ENCODE data around the gene ITPR2. TPM values are rescaled to one million over a fixed set of nuclear protein-coding genes. Genes with fewer than 3 reads are reported as not detected.

Gene ITPR2
- total and polyA plus RNA-seq, 2 experiments from 2014 or later: 5.0 to 9.1 TPM

DNA sequence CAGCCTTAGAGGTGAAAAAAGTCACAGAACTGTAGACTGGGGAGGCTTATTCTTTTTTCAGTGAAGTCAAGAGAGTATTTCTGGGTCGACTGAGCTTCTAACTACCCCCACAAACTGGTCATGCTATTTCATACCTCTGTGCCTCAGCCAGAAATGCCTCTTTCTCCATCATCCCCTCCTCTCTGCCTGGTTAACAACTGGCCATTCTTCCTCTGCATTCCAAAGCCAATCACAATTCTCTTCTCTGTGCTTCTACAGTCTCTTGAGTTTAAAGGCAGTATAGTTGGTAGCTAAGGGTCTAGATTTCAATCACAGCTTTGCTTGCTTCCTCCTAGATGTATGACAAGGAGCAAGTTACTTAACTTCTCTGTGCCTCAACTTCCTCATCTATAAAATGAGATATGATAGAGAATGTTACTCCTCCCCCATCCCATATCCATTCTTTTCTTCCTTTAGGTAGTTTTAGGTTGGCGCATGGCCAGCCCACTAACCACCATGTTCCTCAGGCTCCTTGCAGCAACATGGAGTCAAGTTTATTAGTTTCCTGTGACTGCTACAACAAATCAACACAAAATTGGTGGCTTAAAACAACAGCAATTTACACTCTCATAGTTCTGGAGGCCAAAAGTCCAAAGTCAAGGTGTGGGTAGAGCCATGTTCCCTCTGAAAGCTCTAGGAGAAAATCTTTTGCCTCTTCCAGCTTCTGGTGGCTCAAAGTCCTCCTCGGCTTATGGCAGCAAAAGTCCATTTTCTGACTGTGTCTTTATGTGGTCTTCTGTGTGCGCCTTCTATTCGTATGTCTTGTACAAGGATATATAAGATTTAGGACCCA is 62.5 kb downstream of the ITPR2 start:
- in situ Hi-C loops (cut with MboI): no loop called here
- no peaks in the 10 kb centered on the region for H3K27me3 ChIP-seq (replicated peaks; ENCODE audit: insufficient read depth)
- H3K4me1 ChIP-seq (ENCODE audit: insufficient read depth): no peaks in the 10 kb centered on the region
- no peaks in the 10 kb centered on the region; the same call in 1 of the 2 replicates for H3F3A ChIP-seq (ENCODE audit: insufficient read depth)
- 78 to 83% methylated on average over 5 of the region's 5 CpGs for WGBS, 2 experiments (ENCODE audit: low coverage in 1 of 2, low lambda C conversion rate in 2 of 2, missing lambda C conversion rate in 2 of 2)
- H3K9me2 ChIP-seq (ENCODE audit: insufficient read depth): 0 out of 2 replicates have a peak, but pooled peaks cover 3% of the 10 kb centered on the region
- no peaks in the 10 kb centered on the region for H4K20me1 ChIP-seq (ENCODE audit: insufficient read depth)
- no peak overlapping the region for H2AFZ ChIP-seq
- no peaks in the 10 kb centered on the region for H3K9me3 ChIP-seq (ENCODE audit: low read depth)
- H3K4me3 ChIP-seq: no peak overlapping the region
- H3K79me2 ChIP-seq (ENCODE audit: insufficient read depth): no peaks in the 10 kb centered on the region
- no peak for TF ChIP-seq EZH2phosphoT487 (IDR thresholded peaks at IDR 0.05; ENCODE audit: insufficient read depth, low read depth)
- no peak for TF ChIP-seq EZH2 (IDR thresholded peaks at IDR 0.05; ENCODE audit: insufficient read depth, poor library complexity, severe bottlenecking)
- no peak overlapping the region for H3K4me2 ChIP-seq (ENCODE audit: unreplicated experiment)
- no peak overlapping the region for H3K27ac ChIP-seq
- H3K9ac ChIP-seq: no peak overlapping the region
- no peaks in the 10 kb centered on the region for H3K36me3 ChIP-seq (ENCODE audit: low read depth)
- no peak for DNase-seq

DNA sequence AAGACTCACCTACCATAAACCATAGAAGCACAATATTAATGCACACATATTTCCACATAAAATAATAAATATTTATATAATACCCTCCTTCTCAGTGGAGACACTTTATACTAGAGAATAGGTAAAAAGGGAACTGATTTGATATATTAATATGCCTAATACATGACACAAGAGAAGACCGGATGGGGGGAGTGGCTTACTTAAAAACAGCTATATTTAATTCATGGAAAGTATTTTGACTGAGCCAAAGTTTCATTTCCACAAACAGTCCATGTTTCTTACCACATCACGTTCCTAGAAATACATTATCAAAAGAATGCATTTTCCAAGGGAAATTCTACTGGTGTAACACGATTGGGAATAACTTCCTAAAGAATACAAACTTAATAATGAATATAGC is 63.4 kb downstream of the ITPR2 start:
- Histone ChIP-seq H3K79me2 (ENCODE audit: insufficient read depth) (no peaks in the 10 kb centered on the region), H3F3A (ENCODE audit: insufficient read depth) (no peaks in the 10 kb centered on the region; the same call in 1 of the 2 replicates), H4K20me1 (ENCODE audit: insufficient read depth) (no peaks in the 10 kb centered on the region), H3K36me3 (ENCODE audit: low read depth) (no peaks in the 10 kb centered on the region), H3K4me1 (ENCODE audit: insufficient read depth) (no peaks in the 10 kb centered on the region), H3K27ac (no peak overlapping the region), H3K9me3 (ENCODE audit: low read depth) (no peaks in the 10 kb centered on the region), H3K27me3 (replicated peaks; ENCODE audit: insufficient read depth) (no peaks in the 10 kb centered on the region), H3K9me2 (ENCODE audit: insufficient read depth) (0 out of 2 replicates have a peak, but pooled peaks cover 3% of the 10 kb centered on the region), H3K4me2 (ENCODE audit: unreplicated experiment) (no peak overlapping the region), H3K9ac (no peak overlapping the region), H2AFZ (no peak overlapping the region), H3K4me3 (no peak overlapping the region)
- 52 to 59% methylated on average over 3 of the region's 3 CpGs for WGBS, 2 experiments (ENCODE audit: low coverage in 1 of 2, low lambda C conversion rate in 2 of 2, missing lambda C conversion rate in 2 of 2)
- TF ChIP-seq EZH2 (IDR thresholded peaks at IDR 0.05; ENCODE audit: insufficient read depth, poor library complexity, severe bottlenecking) (no peak), EZH2phosphoT487 (IDR thresholded peaks at IDR 0.05; ENCODE audit: insufficient read depth, low read depth) (no peak)
- DNase-seq: no peak
- in situ Hi-C loops (cut with MboI): no loop called here

DNA sequence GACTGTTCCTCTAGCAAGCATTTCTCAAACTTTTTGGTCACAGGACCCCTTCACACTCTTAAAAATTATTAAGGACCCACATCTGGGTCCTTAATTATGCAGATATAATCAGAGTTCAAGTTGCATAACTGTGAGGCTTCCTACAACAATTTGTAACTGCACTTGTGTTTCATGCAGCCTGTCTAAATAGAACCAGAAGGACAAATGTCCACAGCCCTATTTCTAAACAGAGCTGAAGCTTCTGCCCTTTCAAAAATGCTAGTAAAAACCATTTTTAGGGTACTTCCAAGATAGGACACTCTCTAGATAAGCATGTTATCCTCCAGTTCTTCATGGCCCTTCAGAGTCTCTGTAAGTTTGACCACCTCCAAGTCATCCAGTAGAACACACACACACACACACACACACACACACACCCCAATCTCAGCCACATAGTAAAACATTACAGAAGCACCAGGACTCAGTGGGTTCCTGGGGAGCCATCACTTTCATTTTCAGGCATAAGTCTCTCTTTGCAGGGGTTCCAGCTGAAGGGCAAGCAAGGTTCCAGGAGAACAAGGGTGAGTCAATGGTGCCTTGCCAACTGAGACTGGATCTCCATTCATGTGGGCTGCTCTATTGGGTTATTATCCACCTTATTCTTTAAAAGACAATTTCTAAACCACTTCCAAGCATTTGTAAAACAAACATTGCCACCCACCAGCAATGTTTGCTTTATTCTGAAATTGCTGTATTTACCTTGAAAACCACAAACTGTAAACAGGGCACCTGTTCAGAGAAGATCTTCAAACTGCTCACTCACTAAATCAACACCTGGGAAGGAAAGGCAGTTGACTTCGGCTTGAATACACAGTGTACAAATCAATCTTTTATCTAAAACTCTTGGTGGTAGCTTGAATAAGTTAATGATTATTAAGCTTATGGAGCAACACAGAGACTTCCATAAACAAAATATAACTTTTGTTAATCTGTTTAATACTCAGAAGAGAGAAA is 64.1 kb downstream of the ITPR2 start:
- Histone ChIP-seq H3K9ac (no peak overlapping the region), H3K4me3 (no peak overlapping the region)
- no peak for TF ChIP-seq EZH2 (IDR thresholded peaks at IDR 0.05; ENCODE audit: insufficient read depth, poor library complexity, severe bottlenecking)
- TF ChIP-seq EZH2phosphoT487 (IDR thresholded peaks at IDR 0.05; ENCODE audit: insufficient read depth, low read depth): no peak

DNA sequence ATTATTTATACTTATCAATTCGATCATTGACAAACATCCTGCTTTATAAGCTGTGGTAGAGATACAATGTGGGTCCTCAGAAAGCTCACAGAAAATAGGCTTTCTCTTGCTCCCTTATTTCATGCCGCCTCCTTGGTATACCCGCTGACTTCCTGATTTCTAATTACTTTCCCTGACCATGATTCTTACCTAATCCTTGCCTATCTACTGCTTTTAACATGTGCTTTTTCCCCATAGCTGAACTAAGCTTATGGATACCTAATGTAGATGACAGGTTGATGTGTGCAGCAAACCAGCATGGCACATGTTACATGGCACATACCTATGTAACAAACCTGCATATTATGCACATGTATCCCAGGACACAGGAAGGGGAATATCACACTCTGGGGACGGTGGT is 65.1 kb downstream of the ITPR2 start:
- in situ Hi-C loops (cut with MboI): no loop called here
- Histone ChIP-seq H3F3A (ENCODE audit: insufficient read depth) (no peaks in the 10 kb centered on the region), H3K4me1 (ENCODE audit: insufficient read depth) (no peaks in the 10 kb centered on the region), H3K9me3 (ENCODE audit: low read depth) (no peaks in the 10 kb centered on the region), H3K9ac (no peak overlapping the region), H3K36me3 (ENCODE audit: low read depth) (no peaks in the 10 kb centered on the region), H3K79me2 (ENCODE audit: insufficient read depth) (no peaks in the 10 kb centered on the region), H3K27ac (no peak overlapping the region), H2AFZ (no peak overlapping the region), H3K4me2 (ENCODE audit: unreplicated experiment) (no peak overlapping the region), H3K27me3 (replicated peaks; ENCODE audit: insufficient read depth) (no peaks in the 10 kb centered on the region), H3K4me3 (no peak overlapping the region), H4K20me1 (ENCODE audit: insufficient read depth) (no peaks in the 10 kb centered on the region), H3K9me2 (ENCODE audit: insufficient read depth) (0 out of 2 replicates have a peak, but pooled peaks cover 3% of the 10 kb centered on the region)
- no peak for DNase-seq
- TF ChIP-seq EZH2 (IDR thresholded peaks at IDR 0.05; ENCODE audit: insufficient read depth, poor library complexity, severe bottlenecking): no peak
- TF ChIP-seq EZH2phosphoT487 (IDR thresholded peaks at IDR 0.05; ENCODE audit: insufficient read depth, low read depth): no peak
- 76 to 79% methylated on average over 4 of the region's 4 CpGs for WGBS, 2 experiments (ENCODE audit: low coverage in 1 of 2, low lambda C conversion rate in 2 of 2, missing lambda C conversion rate in 2 of 2)

More for the DNA sequence above, 64.1 kb downstream of the ITPR2 start:
- H3K36me3 ChIP-seq (ENCODE audit: low read depth): no peaks in the 10 kb centered on the region
- H3F3A ChIP-seq (ENCODE audit: insufficient read depth): no peaks in the 10 kb centered on the region; the same call in 1 of the 2 replicates
- no peaks in the 10 kb centered on the region for H3K79me2 ChIP-seq (ENCODE audit: insufficient read depth)
- no peaks in the 10 kb centered on the region for H3K9me3 ChIP-seq (ENCODE audit: low read depth)
- in situ Hi-C loops (cut with MboI): no loop called here
- WGBS, 2 experiments (ENCODE audit: low coverage in 1 of 2, low lambda C conversion rate in 2 of 2, missing lambda C conversion rate in 2 of 2): 93 to 98% methylated on average over 1 of the region's 1 CpG
- H3K4me2 ChIP-seq (ENCODE audit: unreplicated experiment): no peak overlapping the region
- no peak overlapping the region for H2AFZ ChIP-seq
- no peaks in the 10 kb centered on the region for H3K4me1 ChIP-seq (ENCODE audit: insufficient read depth)
- H3K27me3 ChIP-seq (replicated peaks; ENCODE audit: insufficient read depth): no peaks in the 10 kb centered on the region
- H3K9me2 ChIP-seq (ENCODE audit: insufficient read depth): 0 out of 2 replicates have a peak, but pooled peaks cover 3% of the 10 kb centered on the region
- no peaks in the 10 kb centered on the region for H4K20me1 ChIP-seq (ENCODE audit: insufficient read depth)
- DNase-seq: no peak
- H3K27ac ChIP-seq: no peak overlapping the region
